Fibroblast of lung (primary cell): ENCODE measurements around the gene GPR3.
A peak's percentile ranks its signal among the peaks of the same experiment; 100 is the strongest.

ENCODE experiments used
- EZH2 ChIP-seq: IDR thresholded peaks from 2 replicates; pipeline ENCODE4 v1.5.1; 2012; ENCODE audit warnings: low read length, control low read depth, mild to moderate bottlenecking; ENCODE audit errors: missing control alignments
- TF ChIP-seq, protein P1 (sequence below), 2 donors: IDR thresholded peaks in 1 of 2; conservative IDR thresholded peaks in 1 of 2; 1 replicate in 1 of 2; 2 replicates in 1 of 2; pipeline ENCODE4 v1.5.1; 2011 to 2012; ENCODE audit warnings: low read length in 2 of 2, control low read depth in 1 of 2, inconsistent platforms in 1 of 2, low read depth in 1 of 2, mild to moderate bottlenecking in 1 of 2

DNA sequence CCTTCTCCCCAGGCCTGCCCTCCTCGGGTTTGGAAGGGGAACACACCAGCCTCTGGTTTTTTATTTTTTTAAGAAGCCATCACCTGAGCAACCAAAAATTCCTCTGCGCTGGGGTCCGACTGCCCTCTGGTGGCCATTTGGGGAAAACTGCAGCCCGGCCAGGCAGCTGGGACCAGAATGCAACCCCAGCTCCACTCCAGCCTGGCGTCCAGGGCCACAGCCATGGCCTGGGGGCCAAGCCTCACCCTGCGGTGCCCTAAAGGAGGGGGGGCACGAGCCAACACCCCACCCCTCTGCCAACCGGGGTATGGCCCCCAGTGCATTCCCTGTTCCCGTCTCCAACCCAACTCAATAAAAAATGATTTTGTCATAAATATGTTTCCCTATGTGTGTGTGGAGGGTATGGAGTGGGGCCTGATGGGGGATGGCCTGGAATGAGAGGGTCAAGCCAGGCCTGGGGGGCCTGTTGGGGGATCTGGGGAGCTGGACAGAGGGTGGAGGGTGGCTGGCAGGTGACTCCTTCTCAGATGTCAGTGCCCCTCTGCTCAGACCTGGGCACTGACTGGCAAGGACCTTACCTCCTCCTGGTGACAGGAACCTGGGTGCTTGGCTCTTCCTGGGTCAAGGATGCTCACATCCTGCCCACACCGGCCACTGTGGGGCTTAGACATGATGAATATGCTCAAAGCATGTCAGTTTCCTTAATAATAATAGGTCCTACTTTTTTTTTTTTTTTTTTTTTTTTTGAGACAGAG is 3.2 kb downstream of the GPR3 start:
- TF ChIP-seq, protein P1, sequence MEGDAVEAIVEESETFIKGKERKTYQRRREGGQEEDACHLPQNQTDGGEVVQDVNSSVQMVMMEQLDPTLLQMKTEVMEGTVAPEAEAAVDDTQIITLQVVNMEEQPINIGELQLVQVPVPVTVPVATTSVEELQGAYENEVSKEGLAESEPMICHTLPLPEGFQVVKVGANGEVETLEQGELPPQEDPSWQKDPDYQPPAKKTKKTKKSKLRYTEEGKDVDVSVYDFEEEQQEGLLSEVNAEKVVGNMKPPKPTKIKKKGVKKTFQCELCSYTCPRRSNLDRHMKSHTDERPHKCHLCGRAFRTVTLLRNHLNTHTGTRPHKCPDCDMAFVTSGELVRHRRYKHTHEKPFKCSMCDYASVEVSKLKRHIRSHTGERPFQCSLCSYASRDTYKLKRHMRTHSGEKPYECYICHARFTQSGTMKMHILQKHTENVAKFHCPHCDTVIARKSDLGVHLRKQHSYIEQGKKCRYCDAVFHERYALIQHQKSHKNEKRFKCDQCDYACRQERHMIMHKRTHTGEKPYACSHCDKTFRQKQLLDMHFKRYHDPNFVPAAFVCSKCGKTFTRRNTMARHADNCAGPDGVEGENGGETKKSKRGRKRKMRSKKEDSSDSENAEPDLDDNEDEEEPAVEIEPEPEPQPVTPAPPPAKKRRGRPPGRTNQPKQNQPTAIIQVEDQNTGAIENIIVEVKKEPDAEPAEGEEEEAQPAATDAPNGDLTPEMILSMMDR (conservative IDR thresholded peaks at IDR 0.05 in 1 of 2, IDR thresholded peaks at IDR 0.05 in 1 of 2; ENCODE audit: low read depth in 1 of 2, low read length in 2 of 2), result peak; percentile 84 to 85
- TF ChIP-seq EZH2, result no peak
